ENCODE data around the gene KRI1.
"Not testable (repeated sequence)": the region's sequence is repeated elsewhere in the genome, so short reads cannot be mapped to it uniquely, and the experiment has no call there.

Gene KRI1

GRCh38 chr19:10550336-10550735 is 15.5 kb downstream of the KRI1 start:
- no peak for DNase-seq (ENCODE audit: low spot score)

GRCh38 chr19:10549733-10550132 is 16.1 kb downstream of the KRI1 start:
- DNase-seq (ENCODE audit: low spot score) = no peak

GRCh38 chr19:10548746-10549276 is 17.0 kb downstream of the KRI1 start:
- no peak for DNase-seq (ENCODE audit: low spot score)

- no peak for DNase-seq (ENCODE audit: low spot score)
These were observed 19.0 kb downstream of the KRI1 start for GRCh38 chr19:10546817-10547216.

GRCh38 chr19:10544753-10545251 is 21.0 kb downstream of the KRI1 start:
- DNase-seq (ENCODE audit: low spot score) = no peak

- DNase-seq (ENCODE audit: low spot score) = no peak
These were observed 21.5 kb downstream of the KRI1 start for GRCh38 chr19:10544242-10544752.

- DNase-seq (ENCODE audit: low spot score) = peak; percentile 83
These were observed 22.2 kb downstream of the KRI1 start, which contains the start of gene ATG4D for GRCh38 chr19:10543420-10544241. Gene ATG4D (plus strand): TSS chr19:10543904. CDS start chr19:10544091, 187 bp downstream.

GRCh38 chr19:10543059-10543419 is 22.8 kb downstream of the KRI1 start:
- DNase-seq (ENCODE audit: low spot score) = no peak

GRCh38 chr19:10539016-10539415 is 26.8 kb downstream of the KRI1 start:
- not testable (repeated sequence) for DNase-seq (ENCODE audit: low spot score)

- no peak for DNase-seq (ENCODE audit: low spot score)
These were observed 27.4 kb downstream of the KRI1 start for GRCh38 chr19:10538204-10538983.

GRCh38 chr19:10537668-10538067 is 28.1 kb downstream of the KRI1 start:
- DNase-seq (ENCODE audit: low spot score) = no peak

- no peak for DNase-seq (ENCODE audit: low spot score)
These were observed 30.2 kb downstream of the KRI1 start for GRCh38 chr19:10535613-10536012.

- no peak for DNase-seq (ENCODE audit: low spot score)
These were observed 32.0 kb downstream of the KRI1 start for GRCh38 chr19:10533646-10534386.

GRCh38 chr19:10532457-10532856 is 33.4 kb downstream of the KRI1 start:
- no peak for DNase-seq (ENCODE audit: low spot score)

GRCh38 chr19:10526887-10527286 is 38.9 kb downstream of the KRI1 start:
- not testable (repeated sequence) for DNase-seq (ENCODE audit: low spot score)

GRCh38 chr19:10525636-10526035 is 40.2 kb downstream of the KRI1 start:
- no peak for DNase-seq (ENCODE audit: low spot score)

GRCh38 chr19:10523135-10523636 is 42.6 kb downstream of the KRI1 start:
- no peak for DNase-seq (ENCODE audit: low spot score)

- DNase-seq (ENCODE audit: low spot score) = no peak
These were observed 44.2 kb downstream of the KRI1 start for GRCh38 chr19:10521461-10522171.

- no peak for DNase-seq (ENCODE audit: low spot score)
These were observed 45.0 kb downstream of the KRI1 start for GRCh38 chr19:10520652-10521318.

GRCh38 chr19:10519421-10519820 is 46.4 kb downstream of the KRI1 start:
- no peak for DNase-seq (ENCODE audit: low spot score)
